RPMI8226 (cell line): ENCODE results near the gene BHLHA9.

Experiments
- DNase-seq: peaks from one replicate; pipeline ENCODE4 v3.0.0-alpha.2; 2015

BHLHA9 gene

GRCh38 chr17:1256699-1257098 lies 13.5 kb upstream of the BHLHA9 start:
- no peak for DNase-seq

- DNase-seq, result no peak
Observed at GRCh38 chr17:1260086-1260769, 10.0 kb upstream of the BHLHA9 start.

GRCh38 chr17:1260770-1261161 lies 9.5 kb upstream of the BHLHA9 start:
- DNase-seq, result no peak

GRCh38 chr17:1264196-1264595 lies 6.0 kb upstream of the BHLHA9 start:
- no peak for DNase-seq

GRCh38 chr17:1267471-1267943 lies 2.7 kb upstream of the BHLHA9 start:
- no peak for DNase-seq

GRCh38 chr17:1271030-1271423 lies 783 bp downstream of the BHLHA9 start:
- DNase-seq, result no peak

GRCh38 chr17:1271441-1271840 lies 1.2 kb downstream of the BHLHA9 start:
- DNase-seq, result no peak

- DNase-seq, result no peak
Observed at GRCh38 chr17:1272701-1273100, 2.5 kb downstream of the BHLHA9 start.

- DNase-seq, result no peak
Observed at GRCh38 chr17:1273492-1274244, 3.4 kb downstream of the BHLHA9 start.

GRCh38 chr17:1274245-1274608 lies 4.0 kb downstream of the BHLHA9 start:
- DNase-seq, result no peak

- DNase-seq, result no peak
Observed at GRCh38 chr17:1275205-1275961, 5.1 kb downstream of the BHLHA9 start.

- peak; percentile 54 for DNase-seq
Observed at GRCh38 chr17:1275962-1276736, 5.9 kb downstream of the BHLHA9 start.

- DNase-seq, result no peak
Observed at GRCh38 chr17:1280652-1281051, 10.4 kb downstream of the BHLHA9 start.

GRCh38 chr17:1286379-1287106 lies 16.3 kb downstream of the BHLHA9 start:
- DNase-seq, result no peak

GRCh38 chr17:1289695-1290094 lies 19.5 kb downstream of the BHLHA9 start:
- no peak for DNase-seq

GRCh38 chr17:1290676-1291075 lies 20.4 kb downstream of the BHLHA9 start:
- DNase-seq, result no peak

- DNase-seq, result no peak
Observed at GRCh38 chr17:1294157-1294717, 24.0 kb downstream of the BHLHA9 start.

GRCh38 chr17:1298606-1299005 lies 28.4 kb downstream of the BHLHA9 start:
- peak; percentile 53 for DNase-seq

GRCh38 chr17:1299552-1300370 lies 29.5 kb downstream of the BHLHA9 start:
- no peak for DNase-seq

- DNase-seq, result no peak
Observed at GRCh38 chr17:1300371-1300905, 30.2 kb downstream of the BHLHA9 start.

GRCh38 chr17:1301546-1301945 lies 31.3 kb downstream of the BHLHA9 start:
- no peak for DNase-seq
